ENCODE measurements around the gene MCOLN3.

MCOLN3 gene

GRCh38 chr1:84968101-84968500, 80.2 kb downstream of the MCOLN3 start:
- no peaks in the 10 kb centered on the region for H3K27me3 Mint-ChIP-seq
- no peak overlapping the region for H3K27ac Mint-ChIP-seq
- H3K4me3 Mint-ChIP-seq = no peak overlapping the region
- H3K4me1 Mint-ChIP-seq = peaks cover 27% of the 10 kb centered on the region
- H3K9me3 Mint-ChIP-seq = no peaks in the 10 kb centered on the region
- CTCF ChIA-PET = interaction anchor here (1.1 kb wide), 1 partner anchor 9 kb away, joined by 4 read pairs; no protein-coding TSS in a partner anchor
- H3K36me3 Mint-ChIP-seq = peaks cover 8% of the 10 kb centered on the region
- no peak for DNase-seq

Measured in activated naive CD4-positive, alpha-beta T cell treated with anti-CD3 and anti-CD28 coated beads, Interleukin-2, amount 10 ng/mL, durations not matched to agents 7 days and 5 days (primary cell).